Fibroblast of skin of right quadriceps (primary cell): ENCODE measurements around the gene CLTCL1.
"Not testable (repeated sequence)": the region's sequence is repeated elsewhere in the genome, so short reads cannot be mapped to it uniquely, and the experiment has no call there.

Experiments used
- DNase-seq: peaks from one replicate; pipeline ENCODE4 v3.0.0-alpha.2; 2013

The CLTCL1 gene

DNA sequence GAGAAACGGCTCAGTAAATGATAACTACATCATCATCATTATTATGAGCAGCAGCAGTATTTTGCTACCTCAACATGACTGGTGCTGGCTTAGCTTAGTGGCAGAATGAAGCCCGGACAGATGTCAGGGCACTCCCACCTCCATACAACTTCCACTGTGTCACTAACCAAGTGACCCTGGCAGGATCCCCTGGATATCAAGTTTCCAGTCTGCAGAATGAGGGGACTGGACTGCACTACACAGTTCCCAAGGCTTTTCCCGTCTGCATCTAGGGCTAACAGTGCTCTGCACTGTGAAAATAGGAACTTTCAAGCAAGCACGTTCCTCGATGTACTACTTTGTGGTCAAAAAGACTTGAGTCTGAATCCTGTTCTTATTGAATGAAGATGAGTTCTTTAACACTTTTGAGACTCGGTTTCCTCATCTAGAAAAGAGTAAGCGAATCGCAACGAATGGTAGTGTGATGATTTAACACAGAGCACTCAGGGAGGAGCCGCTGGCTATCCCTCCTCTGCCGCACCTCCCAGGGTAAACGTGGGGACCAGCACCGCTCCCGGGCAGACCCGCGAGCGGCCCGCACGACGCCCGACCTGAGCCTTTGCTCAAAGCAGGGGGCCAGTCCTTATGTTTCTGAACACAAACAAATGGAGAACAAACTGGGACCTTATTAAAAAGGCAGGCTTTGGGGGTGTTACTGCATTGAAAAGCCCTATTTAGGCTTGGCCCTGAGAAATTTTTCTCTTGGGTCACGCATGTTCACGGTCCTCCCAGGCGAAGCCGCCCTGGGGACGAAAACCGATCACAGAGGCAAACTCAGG lies 910 bp downstream of the CLTCL1 start:
- no peak for DNase-seq

DNA sequence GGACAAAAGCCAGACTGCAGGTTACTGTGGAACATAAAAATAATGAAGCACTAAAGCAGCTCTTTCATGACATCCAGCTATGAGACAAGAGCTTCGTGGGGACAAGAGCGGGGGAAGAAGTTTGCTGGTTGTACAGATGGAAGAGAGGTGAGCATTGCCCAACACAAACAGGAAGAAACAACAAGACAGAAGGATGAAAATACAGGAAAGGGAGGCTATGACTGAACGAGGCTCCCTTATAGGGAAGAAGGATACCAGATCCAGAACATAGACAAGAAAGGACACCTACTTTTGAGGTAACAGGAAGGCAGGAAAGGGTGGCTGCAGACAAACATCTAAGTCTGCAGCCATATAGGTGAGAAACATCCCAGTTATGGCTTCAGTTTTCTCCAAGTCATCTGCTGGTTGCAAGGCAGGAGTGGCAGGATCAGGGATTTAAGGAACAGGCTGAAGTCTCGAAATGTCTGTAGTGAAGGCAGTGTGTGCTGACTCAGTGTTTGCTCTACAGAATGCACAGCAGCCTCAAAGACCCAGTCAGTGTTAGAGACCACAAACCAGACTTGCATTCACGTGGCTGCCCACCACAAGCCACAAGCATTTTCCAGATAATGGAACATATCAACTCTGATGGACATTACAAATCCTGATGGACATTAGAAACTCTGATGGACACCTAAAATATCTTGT lies 1.9 kb downstream of the CLTCL1 start:
- peak; percentile 62 for DNase-seq

DNA sequence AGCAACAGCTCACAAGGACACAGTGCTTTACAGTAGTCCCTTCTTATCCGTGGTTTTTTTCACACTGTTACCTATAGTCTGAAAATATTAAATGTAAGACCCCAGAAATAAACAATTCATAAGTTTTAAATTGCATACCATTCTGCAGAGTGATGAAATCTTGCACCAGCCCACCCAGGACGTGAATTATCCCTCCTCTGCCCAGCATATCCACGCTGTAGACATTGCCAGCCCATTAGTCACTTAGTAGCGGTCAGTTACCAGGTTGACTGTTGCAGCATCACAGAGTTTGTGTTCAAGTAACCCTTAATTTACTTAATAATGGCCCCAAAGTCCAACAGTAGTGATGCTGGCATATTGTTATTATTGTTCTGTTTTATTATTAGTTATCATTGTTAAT lies 3.6 kb downstream of the CLTCL1 start:
- DNase-seq = peak; percentile 66

DNA sequence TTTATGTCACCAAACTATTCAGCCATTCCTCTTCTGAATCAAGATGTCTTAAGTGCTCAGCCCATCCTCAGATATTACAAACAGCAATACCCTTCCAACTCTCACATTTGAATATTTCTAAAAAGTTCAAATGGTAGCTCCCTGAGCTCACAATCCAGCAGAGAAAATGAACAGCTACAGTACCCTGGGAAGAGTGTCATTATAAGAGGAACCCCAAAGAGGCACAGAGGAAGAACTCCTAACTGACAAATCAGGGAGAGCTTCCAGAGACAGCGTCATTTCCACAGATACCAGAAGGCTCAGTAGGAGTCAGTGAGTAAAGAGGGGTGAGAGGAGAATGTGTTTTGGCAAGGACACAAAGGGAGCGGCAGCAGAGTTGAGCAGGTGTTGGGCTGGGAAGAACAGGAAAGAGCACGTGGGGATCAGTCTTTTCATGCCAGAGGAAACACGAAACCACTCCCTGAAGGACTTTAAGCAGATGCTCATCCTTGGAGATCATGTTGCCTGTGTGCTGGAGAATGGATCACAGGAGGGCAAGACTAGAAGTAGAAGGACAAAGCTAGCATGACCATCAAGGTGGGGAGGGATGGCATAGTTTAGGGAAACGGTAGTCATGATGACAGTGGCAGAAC lies 4.3 kb downstream of the CLTCL1 start:
- peak; percentile 33 for DNase-seq

DNA sequence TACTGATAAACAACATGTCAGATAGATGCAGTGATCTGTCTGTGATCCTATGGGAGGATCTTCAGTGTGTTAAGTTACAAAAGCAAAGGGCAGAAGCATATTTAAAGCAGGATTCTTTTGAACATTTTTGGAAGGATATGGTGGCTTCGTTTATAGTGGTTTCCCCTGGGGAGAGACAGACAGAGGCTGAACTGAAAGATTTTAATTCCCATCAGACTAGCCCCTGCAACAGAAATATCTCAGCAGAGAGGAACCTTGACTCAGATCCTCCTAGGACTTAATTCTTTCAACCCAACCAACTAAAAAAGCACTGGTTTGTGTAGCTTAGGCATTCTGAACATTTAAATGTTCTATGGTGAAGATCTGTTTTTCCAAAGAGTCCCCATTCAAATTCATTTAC lies 5.7 kb downstream of the CLTCL1 start:
- DNase-seq = no peak

DNA sequence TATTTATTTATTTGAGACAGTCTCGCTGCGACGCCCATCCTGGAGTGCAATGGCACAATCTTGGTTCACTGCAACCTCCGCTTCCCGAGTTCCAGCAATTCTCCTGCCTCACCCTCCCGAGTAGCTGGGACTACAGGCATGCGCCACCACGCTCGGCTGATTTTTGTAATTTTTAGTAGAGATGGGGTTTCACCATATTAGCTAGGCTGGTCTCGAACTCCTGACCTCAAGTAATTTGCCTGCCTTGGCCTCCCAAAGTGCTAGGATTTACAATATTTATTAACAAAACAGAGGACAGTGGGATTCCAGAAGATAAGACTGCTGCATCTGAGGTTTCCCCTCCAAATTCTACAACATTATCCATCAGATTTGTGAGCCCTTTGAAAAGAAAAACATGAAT lies 12.4 kb downstream of the CLTCL1 start:
- not testable (repeated sequence) for DNase-seq

DNA sequence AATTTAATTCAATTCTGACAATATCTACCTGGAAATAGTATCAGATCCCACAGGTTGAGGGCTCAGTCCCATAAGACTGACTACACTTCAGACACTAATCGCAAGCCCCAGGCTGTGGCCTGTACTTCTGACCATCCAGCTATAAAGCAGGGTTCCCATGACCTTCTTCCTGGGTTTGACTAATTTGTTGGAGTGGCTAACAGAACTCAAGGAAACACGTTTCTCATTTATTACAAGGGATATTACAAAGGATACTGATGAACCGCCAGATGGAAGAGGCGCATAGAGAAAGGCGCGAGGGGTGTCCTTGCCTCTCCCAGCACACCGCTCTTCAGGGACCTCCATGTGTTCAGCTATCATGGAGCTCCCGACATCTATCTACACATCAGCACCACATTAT lies 13.7 kb downstream of the CLTCL1 start:
- no peak for DNase-seq

DNA sequence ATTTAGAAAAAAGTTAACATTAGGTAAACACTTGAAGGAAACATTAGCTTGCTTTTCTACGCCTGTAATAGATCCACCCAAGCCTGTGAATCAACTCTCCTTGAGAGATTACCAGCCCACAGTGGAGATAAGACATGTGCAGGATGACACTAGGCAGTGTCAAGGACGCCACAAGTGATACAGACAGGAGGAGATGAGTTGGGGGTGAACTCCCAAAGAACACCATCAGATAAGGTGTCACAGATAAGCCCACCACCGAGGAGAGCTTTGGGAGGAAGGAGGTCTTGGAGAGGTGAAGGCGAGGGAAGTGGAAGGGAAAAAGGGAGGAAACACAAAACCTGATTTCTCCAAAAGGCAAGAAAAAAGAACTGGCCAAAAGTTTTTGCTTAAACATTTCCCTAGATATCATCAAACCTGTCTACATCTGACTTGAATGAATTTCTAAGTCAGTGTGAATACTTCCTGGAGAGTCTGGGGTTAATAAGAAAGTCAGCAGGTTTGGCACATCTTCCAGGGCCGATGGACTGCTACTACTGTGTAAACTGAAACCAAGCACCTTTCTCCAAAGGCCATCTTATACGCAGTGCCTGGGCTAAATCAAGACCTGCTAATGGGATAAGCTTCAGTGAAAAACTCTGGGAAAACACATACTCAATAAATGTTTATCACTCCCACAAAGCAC lies 15.5 kb downstream of the CLTCL1 start:
- DNase-seq = no peak

DNA sequence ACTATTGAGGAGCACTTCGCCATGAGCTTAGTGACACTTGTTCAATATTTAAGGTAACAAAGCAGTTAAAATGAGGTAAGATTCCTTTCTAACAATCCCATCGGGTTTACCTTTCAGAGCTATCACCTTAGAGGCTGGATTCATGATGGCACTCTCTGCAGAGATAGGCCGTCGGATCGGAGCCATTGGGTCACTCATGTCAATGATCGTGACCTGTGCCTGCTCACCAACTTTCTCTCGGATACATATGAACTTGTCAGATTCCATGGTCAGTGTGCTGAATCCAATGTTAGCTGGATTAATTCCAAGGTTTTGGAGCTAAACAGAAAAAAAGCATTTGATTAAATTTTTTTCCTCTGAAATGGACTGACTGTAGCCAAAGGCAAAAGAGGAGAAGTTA lies 16.0 kb downstream of the CLTCL1 start:
- DNase-seq = no peak

DNA sequence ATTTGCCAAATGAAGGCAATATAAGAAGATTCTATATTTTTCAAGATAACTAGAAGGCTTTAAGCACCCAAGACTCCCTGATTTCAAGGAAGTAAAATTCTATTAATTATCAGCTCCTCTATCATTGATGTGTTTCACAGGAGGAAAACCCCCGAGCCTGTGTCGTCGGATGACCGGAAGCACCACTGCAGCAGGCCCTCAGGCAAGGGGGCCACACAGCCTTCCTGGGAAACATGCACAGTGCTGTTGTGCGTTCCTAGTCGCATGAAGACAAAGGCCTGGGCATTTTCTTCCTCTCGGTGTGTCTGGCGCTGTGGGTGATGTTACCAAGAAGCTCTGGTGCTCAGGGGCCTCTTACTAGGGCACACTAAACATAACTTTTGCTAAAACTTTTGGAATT lies 16.4 kb downstream of the CLTCL1 start:
- DNase-seq = no peak

DNA sequence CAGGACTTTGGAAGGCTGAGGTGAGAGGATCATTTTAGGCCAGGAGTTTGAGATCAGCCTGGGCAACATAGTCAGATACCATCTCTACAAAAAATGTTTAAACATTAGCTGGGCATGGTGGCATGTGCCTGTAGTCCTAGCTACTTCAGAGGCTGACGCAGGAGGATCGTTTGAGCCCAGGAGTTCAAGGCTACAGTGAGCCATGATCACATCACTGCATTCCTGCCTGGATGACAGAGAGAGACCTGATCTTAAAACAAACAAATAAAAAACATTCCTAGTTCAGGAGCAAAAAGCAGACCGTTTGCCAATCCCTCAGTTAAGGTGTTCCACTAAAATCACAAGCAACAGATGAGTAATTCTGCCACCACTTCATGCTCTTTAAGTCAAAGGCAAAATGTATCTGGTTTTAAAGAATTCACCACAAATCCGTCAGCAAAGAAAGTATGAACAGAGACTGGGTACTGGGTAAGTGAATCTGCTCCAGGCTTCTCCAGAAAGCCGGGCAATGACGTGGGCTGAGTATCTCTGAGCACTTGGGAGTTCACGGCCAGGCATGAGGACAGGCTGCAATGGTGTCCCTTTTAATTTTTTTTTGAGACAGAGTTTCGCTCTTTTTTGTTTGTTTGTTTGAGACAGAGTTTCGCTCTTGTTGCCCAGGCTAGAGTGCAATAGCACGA lies 19.5 kb downstream of the CLTCL1 start:
- DNase-seq = no peak

DNA sequence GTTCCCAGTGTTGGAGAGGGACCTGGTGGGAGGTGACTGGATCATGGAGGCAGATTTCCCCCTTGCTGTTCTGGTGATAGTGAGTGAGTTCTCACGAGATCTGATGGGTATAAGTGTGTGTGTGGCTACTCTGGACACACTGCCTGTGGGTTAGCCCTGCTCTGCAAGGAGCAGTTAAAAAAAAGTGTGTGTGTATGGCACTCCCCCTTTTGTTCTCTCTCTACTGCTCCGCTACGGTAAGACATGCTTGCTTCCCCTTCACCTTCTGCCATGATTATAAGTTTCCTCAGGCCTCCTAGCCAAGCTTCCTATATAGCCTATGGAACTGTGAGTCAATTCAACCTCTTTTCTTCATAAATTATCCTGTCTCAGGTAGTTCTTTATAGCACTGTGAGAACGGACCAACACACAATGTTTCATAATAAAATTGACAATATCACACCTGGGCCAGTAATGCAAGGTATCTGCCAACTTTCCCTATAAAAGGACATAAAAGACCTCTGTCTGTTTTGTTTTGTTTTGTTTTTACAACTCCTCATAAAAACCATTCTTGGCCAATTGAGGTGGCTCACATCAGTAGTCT lies 20.2 kb downstream of the CLTCL1 start:
- DNase-seq = no peak

DNA sequence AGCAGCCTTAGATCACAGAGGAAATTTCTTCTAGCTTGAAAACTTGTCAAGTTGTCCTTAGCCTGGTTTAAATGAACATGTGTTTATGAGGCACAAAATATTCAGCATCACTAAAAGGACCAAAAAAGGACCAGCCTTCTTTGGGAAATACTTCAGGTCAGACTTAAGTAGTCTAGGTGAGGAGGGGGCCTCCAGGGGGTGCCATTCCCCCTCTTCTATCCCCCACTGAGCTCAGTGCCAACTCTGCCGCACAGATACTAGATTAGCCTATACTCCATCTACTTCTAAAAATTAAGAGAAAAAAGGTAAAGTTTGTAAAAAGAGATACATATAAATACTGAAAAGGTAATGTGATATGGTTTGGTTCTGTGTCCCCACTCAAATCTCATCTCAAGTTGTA lies 20.6 kb downstream of the CLTCL1 start:
- no peak for DNase-seq

DNA sequence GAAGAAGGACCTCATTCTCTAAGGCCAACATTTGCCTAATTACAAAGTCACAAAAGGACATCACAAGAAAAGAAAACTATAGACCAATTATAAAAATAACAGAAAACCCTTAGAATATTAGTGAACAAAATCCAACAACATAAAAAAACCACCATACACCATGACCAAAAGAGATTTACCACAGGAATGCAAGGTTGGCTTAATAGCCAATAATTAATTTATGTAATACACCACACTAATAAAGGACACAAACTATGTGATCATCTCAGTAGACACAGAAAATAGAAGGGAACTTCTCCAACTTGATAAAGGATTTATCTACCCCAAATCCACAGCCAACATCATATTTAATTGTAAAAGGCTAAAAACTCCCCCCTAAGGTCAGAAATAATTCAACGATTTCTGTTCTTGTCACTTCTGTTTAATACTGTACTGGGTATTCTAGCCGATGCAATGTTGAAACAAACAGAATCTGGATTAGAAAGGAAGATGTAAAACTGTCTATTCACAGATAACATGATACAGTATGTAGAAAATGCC lies 24.9 kb downstream of the CLTCL1 start:
- no peak for DNase-seq

DNA sequence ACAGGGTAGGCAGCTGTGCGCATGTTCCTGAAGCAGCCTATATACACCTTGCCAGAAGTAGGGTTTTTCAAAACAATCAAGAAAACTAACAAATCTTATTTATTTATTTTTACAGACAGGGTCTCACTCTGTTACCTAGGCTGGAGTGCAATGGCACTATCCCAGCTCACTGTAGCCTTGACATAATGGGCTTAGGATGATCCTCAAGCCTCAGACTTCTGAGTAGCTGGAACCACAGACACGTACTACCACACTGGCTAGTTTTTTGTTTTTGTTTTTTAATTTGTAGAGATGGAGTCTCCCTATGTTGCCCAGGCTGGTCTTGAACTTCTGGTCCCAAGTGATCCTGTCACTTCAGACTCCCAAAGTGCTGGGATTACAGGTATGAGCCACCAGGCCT lies 25.7 kb downstream of the CLTCL1 start:
- no peak for DNase-seq

DNA sequence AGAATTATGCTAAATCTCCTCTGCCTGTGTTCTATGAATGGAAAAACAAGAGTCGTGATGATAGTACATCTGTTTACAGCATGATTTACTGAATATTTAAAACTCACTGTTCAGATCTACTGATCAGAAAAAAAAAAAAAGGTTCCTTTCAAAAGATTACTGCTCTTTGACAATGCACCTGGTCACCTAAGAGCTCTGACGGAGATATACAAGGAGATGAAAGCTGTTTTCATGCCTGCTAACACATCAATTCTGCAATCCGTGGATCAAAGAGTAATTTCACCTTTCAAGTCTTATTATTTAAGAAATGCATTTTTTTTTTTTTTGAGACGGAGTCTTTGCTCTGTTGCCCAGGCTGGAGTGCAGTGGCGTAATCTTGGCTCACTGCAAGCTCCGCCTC lies 30.7 kb downstream of the CLTCL1 start:
- no peak for DNase-seq

DNA sequence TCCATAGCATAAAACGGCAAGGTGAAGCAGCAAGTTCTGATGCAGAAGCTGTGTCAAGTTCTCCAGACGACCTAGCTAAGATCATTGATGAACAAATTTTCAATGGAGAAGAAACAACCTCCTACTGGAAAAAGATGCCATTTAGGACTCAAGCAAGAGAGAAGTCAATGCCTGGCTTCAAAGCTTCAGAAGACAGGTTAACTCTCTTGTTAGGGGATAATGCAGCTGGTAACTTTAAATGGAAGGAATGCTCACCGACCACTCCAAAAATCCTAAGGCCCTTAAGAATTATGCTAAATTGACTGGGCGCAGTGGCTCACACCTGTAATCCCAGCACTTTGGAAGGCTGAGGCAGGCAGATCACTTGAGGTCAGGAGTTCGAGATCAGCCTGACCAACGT lies 31.3 kb downstream of the CLTCL1 start:
- no peak for DNase-seq

DNA sequence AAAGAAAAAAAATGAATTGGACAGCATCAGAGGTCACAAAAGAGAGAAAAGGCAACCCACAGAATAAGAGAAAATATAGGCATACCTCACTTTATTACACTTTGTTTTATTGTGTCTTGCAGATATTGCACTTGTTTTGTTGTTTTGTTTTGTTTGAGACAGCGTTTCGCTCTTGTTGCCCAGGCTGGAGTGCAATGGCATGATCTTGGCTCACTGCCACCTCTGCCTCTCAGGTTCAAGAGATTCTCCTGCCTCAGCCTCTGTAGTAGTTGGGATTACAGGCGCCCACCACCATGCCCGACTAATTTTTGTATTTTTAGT lies 32.6 kb downstream of the CLTCL1 start:
- not testable (repeated sequence) for DNase-seq

DNA sequence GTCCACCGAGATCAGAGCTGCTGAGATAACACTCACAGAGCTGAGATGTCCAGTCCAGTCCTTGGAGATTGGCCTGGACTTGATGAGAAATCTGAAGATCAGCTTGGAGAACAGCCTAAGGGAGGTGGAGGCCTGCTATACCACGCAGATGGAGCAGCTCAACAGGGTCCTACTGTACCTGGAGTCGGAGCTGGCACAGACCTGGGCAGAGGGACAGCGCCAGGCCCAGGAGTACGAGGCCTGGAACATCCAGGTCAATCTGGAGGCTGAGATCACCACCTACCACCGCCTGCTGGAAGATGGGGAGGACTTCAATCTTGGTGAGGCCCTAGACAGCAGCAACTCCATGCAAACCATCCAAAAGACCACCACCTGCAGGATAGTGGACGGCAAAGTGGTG lies 33.1 kb downstream of the CLTCL1 start:
- no peak for DNase-seq

DNA sequence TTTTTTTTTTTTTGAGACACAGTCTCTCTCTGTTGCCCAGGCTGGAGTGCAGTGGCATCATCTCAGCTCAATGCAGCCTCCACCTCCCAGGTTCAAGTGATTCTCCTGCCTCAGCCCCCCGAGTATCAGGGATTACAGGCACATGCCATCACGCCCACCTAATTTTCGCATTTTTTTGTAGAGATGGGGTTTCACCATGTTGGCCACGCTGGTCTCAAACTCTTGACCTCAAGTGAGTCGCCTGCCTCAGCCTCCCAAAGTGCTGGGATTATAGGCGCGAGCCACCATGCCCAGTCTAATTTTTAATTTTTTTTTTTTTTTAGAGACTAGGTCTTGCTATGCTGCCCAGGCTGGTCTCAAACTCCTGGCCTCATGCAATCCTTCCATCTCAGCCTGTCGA lies 35.2 kb downstream of the CLTCL1 start:
- DNase-seq = not testable (repeated sequence)

DNA sequence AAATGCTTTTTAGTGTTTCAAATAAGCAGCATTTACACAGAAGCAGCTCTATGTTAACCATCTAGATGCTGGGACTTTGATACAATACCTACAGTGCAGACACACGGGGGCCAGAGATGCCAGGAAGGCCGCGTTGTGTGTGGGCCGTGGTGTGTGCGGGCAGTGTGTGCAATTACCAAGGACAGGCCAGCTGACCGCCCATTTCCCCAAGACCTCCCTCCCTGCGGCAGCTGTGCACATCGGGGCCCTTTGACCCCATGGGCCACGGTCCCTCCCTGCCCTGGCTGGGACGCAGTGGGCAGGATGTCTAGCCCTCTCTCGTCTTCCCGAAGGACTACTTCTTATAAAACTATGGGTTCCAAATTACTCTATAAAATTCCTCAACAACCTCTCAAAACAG lies 38.4 kb downstream of the CLTCL1 start:
- DNase-seq = no peak

DNA sequence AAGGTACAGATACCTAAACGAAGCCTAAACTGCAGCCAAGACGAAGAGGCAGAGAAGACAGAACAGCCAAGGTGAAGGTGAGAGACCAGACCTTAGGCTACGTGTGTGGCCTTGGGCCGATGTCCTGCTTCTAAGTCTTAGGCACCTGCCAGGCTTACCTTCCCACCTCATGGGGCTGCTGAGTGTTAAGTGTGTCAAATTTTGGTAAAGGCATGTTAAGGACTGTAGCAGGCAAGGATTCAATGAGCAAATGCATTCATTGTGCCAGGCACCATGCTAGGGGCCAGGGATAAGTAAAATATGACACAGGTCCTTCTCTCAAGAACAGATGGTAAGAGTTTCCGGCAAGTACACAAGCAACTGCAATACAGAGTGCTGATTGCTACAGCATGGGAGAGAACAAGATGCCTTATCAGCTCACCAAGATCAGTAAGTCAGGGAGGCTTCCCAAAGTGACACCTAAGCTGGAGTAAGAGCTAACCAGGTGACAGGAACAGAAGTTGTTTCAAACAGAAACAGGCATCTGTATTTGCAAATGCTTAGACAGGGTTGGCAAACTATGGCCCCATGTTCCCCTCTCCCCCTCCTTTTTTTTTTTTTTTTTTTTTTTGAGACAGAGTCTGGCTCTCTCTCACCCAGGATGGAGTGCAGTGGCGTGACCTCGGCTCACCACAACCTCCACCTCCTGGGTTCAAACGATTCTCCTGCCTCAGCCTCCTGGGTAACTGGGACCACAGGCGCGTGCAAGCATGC lies 46.7 kb downstream of the CLTCL1 start:
- no peak for DNase-seq
